ENCODE measurements around the gene HBA2. TPM values are rescaled to one million over a fixed set of nuclear protein-coding genes. Genes with fewer than 3 reads are reported as not detected.

HBA2 gene
- total and polyA plus RNA-seq, 9 of the 15 experiments (the other 6 are each of a cell fraction or from before 2014, with no cell fraction given): 40.4 to 853 (median 286) TPM

DNA sequence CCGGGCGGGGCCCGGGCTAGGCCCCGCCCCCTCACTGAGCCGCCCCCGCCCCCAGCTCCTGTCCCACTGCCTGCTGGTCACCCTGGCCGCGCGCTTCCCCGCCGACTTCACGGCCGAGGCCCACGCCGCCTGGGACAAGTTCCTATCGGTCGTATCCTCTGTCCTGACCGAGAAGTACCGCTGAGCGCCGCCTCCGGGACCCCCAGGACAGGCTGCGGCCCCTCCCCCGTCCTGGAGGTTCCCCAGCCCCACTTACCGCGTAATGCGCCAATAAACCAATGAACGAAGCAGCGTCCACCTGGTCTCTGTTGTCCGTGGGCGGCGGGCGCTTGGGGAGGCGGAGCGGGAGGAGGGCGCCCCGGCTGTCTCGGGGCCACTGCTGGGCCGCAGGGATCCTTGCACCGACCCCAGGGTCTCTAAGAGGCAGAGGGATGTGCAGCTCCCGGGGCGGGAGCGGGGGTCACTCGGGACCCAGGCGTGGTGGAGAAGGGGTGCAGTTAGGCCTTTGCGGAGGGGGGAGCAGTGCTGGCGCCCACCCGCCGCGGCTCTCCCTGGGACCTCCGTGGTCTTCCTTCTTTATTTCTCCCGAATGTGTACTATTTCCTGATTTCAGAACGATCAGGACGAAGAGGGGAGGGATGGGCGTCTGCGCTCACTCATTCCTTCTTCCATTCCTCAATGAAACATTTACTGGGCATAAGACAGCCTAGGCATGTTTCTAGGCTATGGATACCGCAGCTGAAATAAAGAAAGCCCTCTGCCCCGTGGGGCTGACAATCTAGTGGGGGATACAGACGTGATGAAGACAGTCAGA lies 18.3 kb upstream of the HBA2 start (continued):
- no peak for TF ChIP-seq ZBTB34 (CRISPR knock-in tag; IDR thresholded peaks at IDR 0.05)
- TF ChIP-seq, protein P1, sequence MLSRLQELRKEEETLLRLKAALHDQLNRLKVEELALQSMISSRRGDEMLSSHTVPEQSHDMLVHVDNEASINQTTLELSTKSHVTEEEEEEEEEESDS (CRISPR knock-in tag; IDR thresholded peaks at IDR 0.05): no peak
- TF ChIP-seq ZNF586 (CRISPR knock-in tag; conservative IDR thresholded peaks at IDR 0.05): no peak
- TF ChIP-seq, protein P2, sequence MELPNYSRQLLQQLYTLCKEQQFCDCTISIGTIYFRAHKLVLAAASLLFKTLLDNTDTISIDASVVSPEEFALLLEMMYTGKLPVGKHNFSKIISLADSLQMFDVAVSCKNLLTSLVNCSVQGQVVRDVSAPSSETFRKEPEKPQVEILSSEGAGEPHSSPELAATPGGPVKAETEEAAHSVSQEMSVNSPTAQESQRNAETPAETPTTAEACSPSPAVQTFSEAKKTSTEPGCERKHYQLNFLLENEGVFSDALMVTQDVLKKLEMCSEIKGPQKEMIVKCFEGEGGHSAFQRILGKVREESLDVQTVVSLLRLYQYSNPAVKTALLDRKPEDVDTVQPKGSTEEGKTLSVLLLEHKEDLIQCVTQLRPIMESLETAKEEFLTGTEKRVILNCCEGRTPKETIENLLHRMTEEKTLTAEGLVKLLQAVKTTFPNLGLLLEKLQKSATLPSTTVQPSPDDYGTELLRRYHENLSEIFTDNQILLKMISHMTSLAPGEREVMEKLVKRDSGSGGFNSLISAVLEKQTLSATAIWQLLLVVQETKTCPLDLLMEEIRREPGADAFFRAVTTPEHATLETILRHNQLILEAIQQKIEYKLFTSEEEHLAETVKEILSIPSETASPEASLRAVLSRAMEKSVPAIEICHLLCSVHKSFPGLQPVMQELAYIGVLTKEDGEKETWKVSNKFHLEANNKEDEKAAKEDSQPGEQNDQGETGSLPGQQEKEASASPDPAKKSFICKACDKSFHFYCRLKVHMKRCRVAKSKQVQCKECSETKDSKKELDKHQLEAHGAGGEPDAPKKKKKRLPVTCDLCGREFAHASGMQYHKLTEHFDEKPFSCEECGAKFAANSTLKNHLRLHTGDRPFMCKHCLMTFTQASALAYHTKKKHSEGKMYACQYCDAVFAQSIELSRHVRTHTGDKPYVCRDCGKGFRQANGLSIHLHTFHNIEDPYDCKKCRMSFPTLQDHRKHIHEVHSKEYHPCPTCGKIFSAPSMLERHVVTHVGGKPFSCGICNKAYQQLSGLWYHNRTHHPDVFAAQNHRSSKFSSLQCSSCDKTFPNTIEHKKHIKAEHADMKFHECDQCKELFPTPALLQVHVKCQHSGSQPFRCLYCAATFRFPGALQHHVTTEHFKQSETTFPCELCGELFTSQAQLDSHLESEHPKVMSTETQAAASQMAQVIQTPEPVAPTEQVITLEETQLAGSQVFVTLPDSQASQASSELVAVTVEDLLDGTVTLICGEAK (IDR thresholded peaks at IDR 0.05): 0 out of 2 replicates have a peak, but pooled peaks have one; percentile 35
- TF ChIP-seq, protein P2 (CRISPR knock-in tag; IDR thresholded peaks at IDR 0.05): no peak
- no peak for TF ChIP-seq PRMT5 (CRISPR knock-in tag; IDR thresholded peaks at IDR 0.05)
- no peak for TF ChIP-seq ZNF77 (CRISPR knock-in tag; IDR thresholded peaks at IDR 0.05)
- TF ChIP-seq, protein P3, sequence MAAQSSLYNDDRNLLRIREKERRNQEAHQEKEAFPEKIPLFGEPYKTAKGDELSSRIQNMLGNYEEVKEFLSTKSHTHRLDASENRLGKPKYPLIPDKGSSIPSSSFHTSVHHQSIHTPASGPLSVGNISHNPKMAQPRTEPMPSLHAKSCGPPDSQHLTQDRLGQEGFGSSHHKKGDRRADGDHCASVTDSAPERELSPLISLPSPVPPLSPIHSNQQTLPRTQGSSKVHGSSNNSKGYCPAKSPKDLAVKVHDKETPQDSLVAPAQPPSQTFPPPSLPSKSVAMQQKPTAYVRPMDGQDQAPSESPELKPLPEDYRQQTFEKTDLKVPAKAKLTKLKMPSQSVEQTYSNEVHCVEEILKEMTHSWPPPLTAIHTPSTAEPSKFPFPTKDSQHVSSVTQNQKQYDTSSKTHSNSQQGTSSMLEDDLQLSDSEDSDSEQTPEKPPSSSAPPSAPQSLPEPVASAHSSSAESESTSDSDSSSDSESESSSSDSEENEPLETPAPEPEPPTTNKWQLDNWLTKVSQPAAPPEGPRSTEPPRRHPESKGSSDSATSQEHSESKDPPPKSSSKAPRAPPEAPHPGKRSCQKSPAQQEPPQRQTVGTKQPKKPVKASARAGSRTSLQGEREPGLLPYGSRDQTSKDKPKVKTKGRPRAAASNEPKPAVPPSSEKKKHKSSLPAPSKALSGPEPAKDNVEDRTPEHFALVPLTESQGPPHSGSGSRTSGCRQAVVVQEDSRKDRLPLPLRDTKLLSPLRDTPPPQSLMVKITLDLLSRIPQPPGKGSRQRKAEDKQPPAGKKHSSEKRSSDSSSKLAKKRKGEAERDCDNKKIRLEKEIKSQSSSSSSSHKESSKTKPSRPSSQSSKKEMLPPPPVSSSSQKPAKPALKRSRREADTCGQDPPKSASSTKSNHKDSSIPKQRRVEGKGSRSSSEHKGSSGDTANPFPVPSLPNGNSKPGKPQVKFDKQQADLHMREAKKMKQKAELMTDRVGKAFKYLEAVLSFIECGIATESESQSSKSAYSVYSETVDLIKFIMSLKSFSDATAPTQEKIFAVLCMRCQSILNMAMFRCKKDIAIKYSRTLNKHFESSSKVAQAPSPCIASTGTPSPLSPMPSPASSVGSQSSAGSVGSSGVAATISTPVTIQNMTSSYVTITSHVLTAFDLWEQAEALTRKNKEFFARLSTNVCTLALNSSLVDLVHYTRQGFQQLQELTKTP (IDR thresholded peaks at IDR 0.05; ENCODE audit: low read depth in 1 of 2, partially characterized antibody in 2 of 2): no peak
- no peak for TF ChIP-seq NFRKB (IDR thresholded peaks at IDR 0.05; ENCODE audit: low read depth)
- TF ChIP-seq YY1 (IDR thresholded peaks at IDR 0.05; ENCODE audit: borderline replicate concordance in 1 of 3, control insufficient read depth in 1 of 3, extremely low read depth in 1 of 3, insufficient read depth in 3 of 3, insufficient read length in 1 of 3, insufficient replicate concordance in 2 of 3, low read depth in 1 of 3, low read length in 2 of 3): no peak
- TF ChIP-seq NCOA4 (IDR thresholded peaks at IDR 0.05; ENCODE audit: partially characterized antibody): no peak
